CD4-positive, CD25-positive, alpha-beta regulatory T cell (primary cell): ENCODE results near the gene EGFLAM. TPM values are rescaled to one million over a fixed set of nuclear protein-coding genes. Genes with fewer than 3 reads are reported as not detected.

ENCODE experiments used
- ATAC-seq, 2 donors: fragments of 150-1000 bp; cut with Tn5 transposase; one replicate each; pipeline ENCODE4 v1.10.0; 2021; ENCODE audit warnings: low read depth in 2 of 2, moderate number of reproducible peaks in 2 of 2, moderate library complexity in 1 of 2
- DNase-seq, 3 donors: peaks; one replicate each; pipeline versions ENCODE4 v3.0.0 to v3.0.0-alpha.2; 2012 to 2022; ENCODE audit warnings: mixed read lengths in 1 of 3
- H3K27ac ChIP-seq: one replicate; pipeline ENCODE4 v1.7.0; 2013; ENCODE audit warnings: mild to moderate bottlenecking, low read length; ENCODE audit not compliant: insufficient read depth, poor library complexity, severe bottlenecking
- H3K27me3 ChIP-seq: one replicate; pipeline ENCODE4 v1.7.0; 2013; ENCODE audit warnings: low read length; ENCODE audit not compliant: control insufficient read depth, insufficient read depth
- H3K36me3 ChIP-seq: one replicate; pipeline ENCODE4 v1.7.0; 2013; ENCODE audit warnings: mild to moderate bottlenecking, low read length, moderate library complexity; ENCODE audit not compliant: control insufficient read depth, insufficient read depth
- H3K4me1 ChIP-seq: 2 replicates; pipeline ENCODE4 v1.7.0; 2013; ENCODE audit warnings: mild to moderate bottlenecking, low read length; ENCODE audit not compliant: insufficient read depth, control insufficient read depth, poor library complexity, severe bottlenecking
- H3K4me3 ChIP-seq: one replicate; pipeline ENCODE4 v1.7.0; 2013; ENCODE audit warnings: low read depth, mild to moderate bottlenecking, low read length, moderate library complexity
- H3K9me3 ChIP-seq, 2 experiments: 1 replicate in 1 of 2; 2 replicates in 1 of 2; pipeline ENCODE4 v1.7.0; 2013; ENCODE audit warnings: low read length in 2 of 2, mild to moderate bottlenecking in 1 of 2, moderate library complexity in 1 of 2; ENCODE audit not compliant: control insufficient read depth in 2 of 2
- H3K27ac Mint-ChIP-seq, 3 donors: one replicate each; pipeline ENCODE4 v1.8.0; 2020 to 2022; ENCODE audit warnings: mild to moderate bottlenecking in 3 of 3, mixed read lengths in 3 of 3, moderate library complexity in 2 of 3
- H3K27me3 Mint-ChIP-seq: one replicate; pipeline ENCODE4 v1.8.0; 2022; ENCODE audit warnings: mild to moderate bottlenecking, mixed read lengths
- H3K36me3 Mint-ChIP-seq: one replicate; pipeline ENCODE4 v1.8.0; 2020; ENCODE audit warnings: mixed read lengths
- H3K4me1 Mint-ChIP-seq, 4 donors: one replicate each; pipeline ENCODE4 v1.8.0; 2020 to 2022; ENCODE audit warnings: mixed read lengths in 4 of 4, mild to moderate bottlenecking in 1 of 4
- H3K4me3 Mint-ChIP-seq, 4 donors: one replicate each; pipeline ENCODE4 v1.8.0; 2020 to 2022; ENCODE audit warnings: mild to moderate bottlenecking in 4 of 4, mixed read lengths in 4 of 4, moderate library complexity in 3 of 4
- H3K9me3 Mint-ChIP-seq, 7 donors: one replicate each; pipeline ENCODE4 v1.8.0; 2020 to 2022; ENCODE audit warnings: mixed read lengths in 7 of 7, mild to moderate bottlenecking in 3 of 7, moderate library complexity in 2 of 7
- polyA plus RNA-seq, 4 donors: library from polyadenylated mRNA; unstranded; fragments of 300-500 nt; fragmentation: Illumina TruSeq; gene quantifications; one replicate each; pipeline ENCODE4 v1.2.3, GENCODE V29; 2021
- total RNA-seq: library from RNA; stranded (reverse); gene quantifications from one replicate; pipeline ENCODE4 v1.2.3, GENCODE V29; 2022

The EGFLAM gene
- total and polyA plus RNA-seq, 5 donors from 2014 or later = not detected

DNA sequence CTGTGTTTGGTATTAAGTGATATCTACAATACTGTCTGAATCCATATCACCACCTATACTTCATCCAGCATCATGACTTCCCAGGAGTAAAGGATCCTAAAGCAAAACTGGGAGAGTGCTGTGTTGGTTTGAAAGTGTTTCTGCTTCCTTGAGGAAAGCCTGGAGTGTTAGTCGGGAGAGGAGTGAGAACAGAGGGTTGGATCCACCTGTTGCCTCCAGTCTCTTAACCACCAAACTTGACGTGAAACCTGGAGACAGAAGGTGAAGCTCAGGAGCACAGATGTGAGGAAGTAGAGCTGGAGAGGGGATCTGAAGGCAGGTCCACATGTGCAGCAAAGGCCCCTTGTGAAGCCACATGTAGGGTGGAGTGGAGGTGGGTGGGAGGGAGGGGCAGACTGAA, 88.2 kb downstream of the EGFLAM start:
- H3K4me1 ChIP-seq = no peaks in the 10 kb centered on the region
- no peaks in the 10 kb centered on the region for H3K9me3 ChIP-seq
- H3K36me3 ChIP-seq = no peaks in the 10 kb centered on the region
- Mint-ChIP-seq H3K4me3 (no peak overlapping the region), H3K27me3 (no peaks in the 10 kb centered on the region), H3K9me3 (peaks cover 0 to 2% (median 0%) of the 10 kb centered on the region in 7 donors), H3K4me1 (peaks cover 0 to 8% (median 0%) of the 10 kb centered on the region in 4 donors), H3K36me3 (no peaks in the 10 kb centered on the region), H3K27ac (no peak overlapping the region)
- no peak for DNase-seq
- ATAC-seq = no peak
- no peak overlapping the region for H3K4me3 ChIP-seq
- H3K27ac ChIP-seq = no peak overlapping the region
- H3K27me3 ChIP-seq = no peaks in the 10 kb centered on the region

DNA sequence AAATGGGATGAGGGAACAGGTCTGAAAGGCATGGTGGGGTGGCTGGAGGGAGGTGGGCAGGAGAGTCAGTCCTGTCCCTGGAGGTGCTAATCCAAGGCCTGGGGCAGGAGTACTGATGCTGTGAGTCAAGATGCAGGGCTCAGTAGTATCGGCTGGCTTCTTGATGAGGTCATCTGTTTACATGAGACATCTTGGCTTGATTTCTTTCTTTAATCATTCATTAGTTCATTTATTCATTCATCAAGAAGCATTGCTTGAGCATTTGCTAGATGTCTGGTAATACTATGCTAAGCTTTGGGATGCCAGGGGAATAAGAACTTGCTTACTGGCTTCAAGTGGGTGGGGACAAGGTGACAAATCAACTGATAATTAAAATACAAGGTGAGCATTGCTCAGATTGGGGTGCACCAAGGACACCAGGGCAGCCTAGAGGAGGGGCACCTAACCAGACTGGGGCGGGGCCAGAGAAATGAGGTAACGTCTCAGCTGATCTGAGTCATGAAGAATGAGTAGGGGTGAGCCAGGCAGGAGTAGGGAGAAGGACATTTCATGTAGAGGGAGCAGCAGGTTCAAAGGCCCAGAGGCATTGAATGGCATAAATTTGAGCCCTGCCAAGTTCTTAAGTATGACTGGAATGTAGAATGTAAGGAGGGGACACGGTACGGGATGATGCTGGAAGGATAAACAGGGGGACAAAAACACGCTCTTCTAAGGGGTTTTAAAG, 88.8 kb downstream of the EGFLAM start:
- H3K9me3 Mint-ChIP-seq = peaks cover 0 to 2% (median 0%) of the 10 kb centered on the region in 7 donors
- H3K36me3 ChIP-seq = no peaks in the 10 kb centered on the region
- no peak overlapping the region for H3K27ac ChIP-seq
- no peaks in the 10 kb centered on the region for H3K9me3 ChIP-seq
- no peaks in the 10 kb centered on the region for H3K27me3 ChIP-seq
- no peaks in the 10 kb centered on the region for H3K27me3 Mint-ChIP-seq
- ATAC-seq = no peak
- no peaks in the 10 kb centered on the region for H3K4me1 ChIP-seq
- no peak overlapping the region for H3K4me3 ChIP-seq
- DNase-seq = no peak
- H3K4me3 Mint-ChIP-seq = no peak overlapping the region
- H3K27ac Mint-ChIP-seq = no peak overlapping the region
- peaks cover 0 to 8% (median 0%) of the 10 kb centered on the region in 4 donors for H3K4me1 Mint-ChIP-seq
- no peaks in the 10 kb centered on the region for H3K36me3 Mint-ChIP-seq

DNA sequence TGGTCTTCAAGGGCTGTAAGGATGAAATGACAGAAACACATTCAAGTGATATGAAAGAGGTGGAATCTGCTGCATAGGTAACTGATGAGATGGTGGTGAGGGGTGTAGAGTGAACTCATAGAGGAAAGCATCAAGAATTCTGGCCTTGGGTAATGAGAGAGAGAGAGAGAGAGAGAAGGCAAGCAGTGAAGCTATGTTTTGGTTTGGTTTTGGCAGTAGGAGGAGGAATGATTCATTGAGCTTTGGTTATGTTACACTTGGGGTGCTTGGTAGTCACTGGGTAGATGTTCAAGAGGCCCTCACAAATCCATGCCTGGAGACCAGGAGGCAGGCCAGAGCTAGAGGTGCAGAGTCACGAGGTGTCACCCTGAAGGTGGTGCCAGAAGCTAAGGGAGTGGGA, 89.5 kb downstream of the EGFLAM start:
- no peaks in the 10 kb centered on the region for H3K9me3 ChIP-seq
- Mint-ChIP-seq H3K27ac (no peak overlapping the region), H3K4me1 (peaks cover 0 to 8% (median 0%) of the 10 kb centered on the region in 4 donors), H3K4me3 (no peak overlapping the region), H3K36me3 (no peaks in the 10 kb centered on the region), H3K27me3 (no peaks in the 10 kb centered on the region), H3K9me3 (peaks cover 0 to 2% (median 0%) of the 10 kb centered on the region in 7 donors)
- ATAC-seq (no peak), DNase-seq (no peak)
- no peaks in the 10 kb centered on the region for H3K27me3 ChIP-seq
- H3K4me3 ChIP-seq = no peak overlapping the region
- H3K27ac ChIP-seq = no peak overlapping the region
- H3K4me1 ChIP-seq = no peaks in the 10 kb centered on the region
- H3K36me3 ChIP-seq = no peaks in the 10 kb centered on the region

GRCh38 chr5:38360323-38361061, 102.1 kb downstream of the EGFLAM start:
- no peaks in the 10 kb centered on the region for H3K36me3 Mint-ChIP-seq

DNA sequence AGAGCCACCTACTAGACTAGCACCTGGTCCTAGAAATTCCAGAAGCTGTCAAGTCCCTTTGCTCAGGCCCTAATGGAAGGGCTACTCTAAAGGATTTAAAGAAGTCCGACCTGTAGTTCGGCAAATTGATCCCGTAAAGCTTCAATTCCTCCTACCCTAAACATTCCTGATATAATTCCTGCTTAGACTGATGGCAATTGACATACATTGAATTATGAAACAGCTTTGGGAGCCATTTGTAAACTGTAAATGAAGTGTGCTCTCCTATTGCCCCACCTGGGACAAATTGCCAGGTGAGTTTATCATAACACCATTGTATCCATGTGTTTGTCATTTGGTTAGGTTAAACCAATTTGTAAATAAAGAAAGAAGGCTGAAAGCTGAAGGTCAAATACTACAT, 104.4 kb downstream of the EGFLAM start:
- H3K4me3 Mint-ChIP-seq = no peak overlapping the region
- Histone ChIP-seq H3K4me3 (no peak overlapping the region), H3K27ac (no peak overlapping the region)

More at GRCh38 chr5:38360323-38361061, 102.1 kb downstream of the EGFLAM start:
- ATAC-seq (no peak), DNase-seq (no peak)
- Histone ChIP-seq H3K4me1 (no peaks in the 10 kb centered on the region), H3K4me3 (no peak overlapping the region), H3K9me3 (no peaks in the 10 kb centered on the region), H3K27me3 (no peaks in the 10 kb centered on the region), H3K36me3 (no peaks in the 10 kb centered on the region), H3K27ac (no peak overlapping the region)
- no peaks in the 10 kb centered on the region for H3K4me1 Mint-ChIP-seq
- peaks cover 5% of the 10 kb centered on the region for H3K27me3 Mint-ChIP-seq
- no peak overlapping the region for H3K4me3 Mint-ChIP-seq
- no peaks in the 10 kb centered on the region for H3K9me3 Mint-ChIP-seq
- H3K27ac Mint-ChIP-seq = no peak overlapping the region

DNA sequence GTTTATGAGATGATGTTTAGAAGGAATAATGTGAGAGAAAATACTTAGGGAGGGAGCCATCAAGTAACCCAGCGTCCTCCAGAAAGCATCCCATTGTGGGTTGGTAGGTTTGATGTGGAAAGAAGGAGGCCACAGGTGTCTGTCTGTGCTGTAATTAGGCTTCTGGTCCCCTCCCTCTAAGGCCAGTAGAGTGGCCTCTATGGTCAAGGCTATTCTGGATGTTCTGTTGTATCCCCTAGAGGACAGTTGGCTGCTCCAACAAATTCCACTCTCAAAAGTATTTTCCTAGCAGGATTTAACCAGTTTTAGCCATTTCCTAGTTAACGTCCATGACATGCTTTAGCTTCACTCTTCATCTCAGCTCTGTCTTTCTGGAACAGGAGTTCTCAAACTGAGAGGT, 106.5 kb downstream of the EGFLAM start:
- Mint-ChIP-seq H3K27ac (no peak overlapping the region), H3K27me3 (peaks cover 10% of the 10 kb centered on the region)
- ATAC-seq = no peak

More for the DNA sequence above, 104.4 kb downstream of the EGFLAM start:
- no peak for DNase-seq
- Histone ChIP-seq H3K4me1 (no peaks in the 10 kb centered on the region), H3K27me3 (no peaks in the 10 kb centered on the region), H3K36me3 (no peaks in the 10 kb centered on the region), H3K9me3 (no peaks in the 10 kb centered on the region)
- Mint-ChIP-seq H3K4me1 (peaks cover 0 to 4% (median under 1%) of the 10 kb centered on the region in 4 donors), H3K27me3 (peaks cover 15% of the 10 kb centered on the region), H3K9me3 (peaks cover 0 to 2% (median 0%) of the 10 kb centered on the region in 7 donors), H3K36me3 (no peaks in the 10 kb centered on the region), H3K27ac (no peak overlapping the region)
- no peak for ATAC-seq

GRCh38 chr5:38367410-38367809, 109.1 kb downstream of the EGFLAM start:
- Mint-ChIP-seq H3K27ac (no peak overlapping the region), H3K9me3 (peaks cover 0 to 3% (median 0%) of the 10 kb centered on the region in 7 donors), H3K4me3 (no peak overlapping the region), H3K27me3 (peaks cover 14% of the 10 kb centered on the region), H3K36me3 (no peaks in the 10 kb centered on the region), H3K4me1 (peaks cover 0 to 14% (median 3%) of the 10 kb centered on the region in 4 donors)
- Histone ChIP-seq H3K4me3 (no peak overlapping the region), H3K27me3 (no peaks in the 10 kb centered on the region), H3K4me1 (no peaks in the 10 kb centered on the region), H3K27ac (no peak overlapping the region), H3K9me3 (no peaks in the 10 kb centered on the region), H3K36me3 (no peaks in the 10 kb centered on the region)
- ATAC-seq = no peak
- DNase-seq = no peak

More for the DNA sequence above, 106.5 kb downstream of the EGFLAM start:
- H3K27ac ChIP-seq = no peak overlapping the region
- H3K36me3 Mint-ChIP-seq = no peaks in the 10 kb centered on the region
- H3K4me3 Mint-ChIP-seq = no peak overlapping the region
- H3K27me3 ChIP-seq = no peaks in the 10 kb centered on the region
- peaks cover 0 to 14% (median 3%) of the 10 kb centered on the region in 4 donors for H3K4me1 Mint-ChIP-seq
- H3K9me3 Mint-ChIP-seq = peaks cover 0 to 2% (median 0%) of the 10 kb centered on the region in 7 donors
- H3K9me3 ChIP-seq = no peaks in the 10 kb centered on the region
- no peaks in the 10 kb centered on the region for H3K4me1 ChIP-seq
- H3K36me3 ChIP-seq = no peaks in the 10 kb centered on the region
- DNase-seq = no peak
- H3K4me3 ChIP-seq = no peak overlapping the region
